ENCODE measurements around the gene MRPL27. TPM values are rescaled to one million over a fixed set of nuclear protein-coding genes. Genes with fewer than 3 reads are reported as not detected.

Gene MRPL27
- total RNA-seq, 2 experiments from 2014 or later, result 68.8 to 80.2 TPM

DNA sequence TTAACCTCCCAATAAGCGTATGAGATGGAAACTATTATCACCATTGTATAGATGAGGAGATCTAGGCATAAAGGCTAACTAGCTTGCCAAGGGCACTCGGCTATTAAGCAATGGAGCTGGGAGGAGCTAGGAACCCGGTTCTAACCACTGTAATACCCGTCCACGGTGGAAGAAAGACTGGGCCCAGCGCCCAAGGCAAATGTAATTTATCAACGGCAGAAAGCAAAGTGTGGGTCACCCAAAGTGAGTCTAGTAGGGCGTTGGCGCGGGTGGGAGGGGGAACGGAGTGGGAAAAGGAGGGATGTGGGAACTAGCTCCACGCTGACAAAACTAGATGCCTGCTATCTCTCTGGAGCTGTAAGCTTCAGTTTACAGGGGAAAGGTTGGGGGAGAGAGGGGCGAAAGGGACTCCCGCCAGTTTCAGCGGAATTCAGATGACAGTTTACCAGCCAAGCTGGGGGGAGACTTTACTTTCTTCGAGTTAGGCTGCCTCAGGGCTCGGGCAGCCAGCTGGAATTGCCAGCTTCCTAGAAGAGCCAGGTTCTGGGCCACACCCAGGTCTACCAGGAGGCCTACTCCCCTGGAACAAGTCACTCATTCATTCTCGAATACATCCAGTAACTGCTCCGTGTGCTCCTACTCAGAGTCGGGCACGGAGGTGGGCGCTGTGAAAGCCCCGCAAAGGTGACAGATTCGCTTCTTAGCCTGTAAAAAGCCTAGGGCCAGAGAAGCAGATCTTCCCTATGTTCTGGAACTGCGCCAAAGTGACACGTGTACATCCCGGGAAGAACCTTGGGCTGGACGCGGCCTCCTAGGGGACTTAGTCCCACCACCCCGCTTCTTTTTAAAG, 23.5 kb upstream of the MRPL27 start:
- POLR2A ChIA-PET, result interaction anchor here (0.6 to 3.6 kb wide), 7 partner anchors 23 to 56 kb away, joined by 3 to 33 read pairs (median 6); partner anchors contain the start of genes ACSF2, EME1 and MRPL27
- Histone ChIP-seq H2AFZ (ENCODE audit: low read length) (no peak overlapping the region), H4K20me1 (ENCODE audit: insufficient read depth, low read length) (peaks cover 14% of the 10 kb centered on the region; the same call in 1 of the 2 replicates), H3K9me2 (ENCODE audit: insufficient read depth, low read length) (no peaks in the 10 kb centered on the region), H3K4me2 (ENCODE audit: low read length) (peak overlapping the region; percentile 97), H3K27ac (ENCODE audit: low read depth, low read length, poor library complexity, severe bottlenecking) (peak overlapping the region; percentile 4), H3K4me1 (ENCODE audit: insufficient read depth, low read length, poor library complexity, severe bottlenecking) (peaks cover 32% of the 10 kb centered on the region), H3K9me3 (ENCODE audit: low read length) (no peaks in the 10 kb centered on the region), H3K36me3 (ENCODE audit: insufficient read depth, low read length) (peaks cover 40% of the 10 kb centered on the region), H3K4me3 (ENCODE audit: low read depth, low read length, poor library complexity, severe bottlenecking) (peak overlapping the region; percentile 84), H3K79me2 (ENCODE audit: insufficient read depth, low read depth, low read length) (peaks cover 30% of the 10 kb centered on the region)
- DNase-seq (ENCODE audit: low spot score), result no peak
- CTCF ChIA-PET (ENCODE audit: unreplicated experiment), result interaction anchor here (0.6 to 1.8 kb wide), 8 partner anchors 25 to 84 kb away, joined by 3 to 7 read pairs (median 4); partner anchors contain the start of gene RSAD1
- TF ChIP-seq, protein P1, sequence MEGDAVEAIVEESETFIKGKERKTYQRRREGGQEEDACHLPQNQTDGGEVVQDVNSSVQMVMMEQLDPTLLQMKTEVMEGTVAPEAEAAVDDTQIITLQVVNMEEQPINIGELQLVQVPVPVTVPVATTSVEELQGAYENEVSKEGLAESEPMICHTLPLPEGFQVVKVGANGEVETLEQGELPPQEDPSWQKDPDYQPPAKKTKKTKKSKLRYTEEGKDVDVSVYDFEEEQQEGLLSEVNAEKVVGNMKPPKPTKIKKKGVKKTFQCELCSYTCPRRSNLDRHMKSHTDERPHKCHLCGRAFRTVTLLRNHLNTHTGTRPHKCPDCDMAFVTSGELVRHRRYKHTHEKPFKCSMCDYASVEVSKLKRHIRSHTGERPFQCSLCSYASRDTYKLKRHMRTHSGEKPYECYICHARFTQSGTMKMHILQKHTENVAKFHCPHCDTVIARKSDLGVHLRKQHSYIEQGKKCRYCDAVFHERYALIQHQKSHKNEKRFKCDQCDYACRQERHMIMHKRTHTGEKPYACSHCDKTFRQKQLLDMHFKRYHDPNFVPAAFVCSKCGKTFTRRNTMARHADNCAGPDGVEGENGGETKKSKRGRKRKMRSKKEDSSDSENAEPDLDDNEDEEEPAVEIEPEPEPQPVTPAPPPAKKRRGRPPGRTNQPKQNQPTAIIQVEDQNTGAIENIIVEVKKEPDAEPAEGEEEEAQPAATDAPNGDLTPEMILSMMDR (conservative IDR thresholded peaks at IDR 0.05; ENCODE audit: low read length), result no peak
- no peak for TF ChIP-seq EZH2phosphoT487 (IDR thresholded peaks at IDR 0.05; ENCODE audit: borderline replicate concordance, low read depth, low read length)
- no TSS peak for BruUV-seq (replicated peaks)
- intact Hi-C loops (cut with micrococcal nuclease; ENCODE audit: unreplicated experiment), result loop anchor here (1.0 to 2.0 kb wide), 2 partner anchors 24 to 82 kb away; partner anchors contain the start of gene RSAD1

DNA sequence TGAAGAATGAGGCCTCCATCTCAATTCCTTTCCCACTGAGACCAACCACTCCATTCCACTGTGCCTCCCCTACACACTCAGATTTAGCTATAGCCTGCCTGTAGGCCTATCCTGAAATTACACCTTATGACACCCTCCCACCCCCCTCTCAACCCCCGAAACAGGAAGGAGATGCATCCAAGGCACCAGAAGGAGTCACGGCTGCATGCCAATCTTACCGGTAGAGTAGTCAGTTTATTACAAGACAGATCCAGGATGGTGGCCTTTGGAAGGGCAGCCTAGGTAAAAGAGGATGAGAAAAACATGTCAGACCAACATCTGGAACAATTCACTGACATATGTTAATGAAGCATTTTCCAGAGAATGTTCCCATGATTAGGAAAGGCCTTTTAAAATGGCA, 21.7 kb upstream of the MRPL27 start:
- H3K79me2 ChIP-seq (ENCODE audit: insufficient read depth, low read depth, low read length), result peaks cover 38% of the 10 kb centered on the region
- H2AFZ ChIP-seq (ENCODE audit: low read length), result no peak overlapping the region
- TF ChIP-seq EZH2phosphoT487 (IDR thresholded peaks at IDR 0.05; ENCODE audit: borderline replicate concordance, low read depth, low read length), result no peak
- TF ChIP-seq, protein P1 (conservative IDR thresholded peaks at IDR 0.05; ENCODE audit: low read length), result no peak
- no peak for DNase-seq (ENCODE audit: low spot score)
- H3K27ac ChIP-seq (ENCODE audit: low read depth, low read length, poor library complexity, severe bottlenecking), result no peak overlapping the region
- H3K4me1 ChIP-seq (ENCODE audit: insufficient read depth, low read length, poor library complexity, severe bottlenecking), result peaks cover 44% of the 10 kb centered on the region
- CTCF ChIA-PET (ENCODE audit: unreplicated experiment), result interaction anchor here (0.6 kb wide), 1 partner anchor 42 kb away, joined by 3 read pairs; no protein-coding TSS in a partner anchor
- H3K36me3 ChIP-seq (ENCODE audit: insufficient read depth, low read length), result peaks cover 57% of the 10 kb centered on the region
- H3K4me2 ChIP-seq (ENCODE audit: low read length), result peak overlapping the region; percentile 97; the same call in 1 of the 2 replicates
- no TSS peak for BruUV-seq (replicated peaks)
- no peaks in the 10 kb centered on the region for H3K9me2 ChIP-seq (ENCODE audit: insufficient read depth, low read length)
- peaks cover 18% of the 10 kb centered on the region; the same call in 1 of the 2 replicates for H4K20me1 ChIP-seq (ENCODE audit: insufficient read depth, low read length)
- H3K9me3 ChIP-seq (ENCODE audit: low read length), result no peaks in the 10 kb centered on the region
- H3K4me3 ChIP-seq (ENCODE audit: low read depth, low read length, poor library complexity, severe bottlenecking), result no peak overlapping the region
- POLR2A ChIA-PET, result no interaction called here
- intact Hi-C loops (cut with micrococcal nuclease; ENCODE audit: unreplicated experiment), result no loop called here

All from OCI-LY7 (cell line).